Kidney epithelial cell (primary cell): ENCODE data around the gene FADS2. TPM values are rescaled to one million over a fixed set of nuclear protein-coding genes. Genes with fewer than 3 reads are reported as not detected.

ENCODE experiments used
- DNase-seq: peaks from one replicate; pipeline ENCODE4 v3.0.0-alpha.2; 2010; ENCODE audit warnings: low read depth
- H3K27me3 ChIP-seq: 2 replicates; pipeline ENCODE4 v1.6.0; 2011; ENCODE audit warnings: low read length; ENCODE audit not compliant: control insufficient read depth, insufficient read depth
- H3K36me3 ChIP-seq: 2 replicates; pipeline ENCODE4 v1.5.1; 2011; ENCODE audit warnings: low read length; ENCODE audit not compliant: control insufficient read depth, insufficient read depth
- H3K4me3 ChIP-seq: 2 replicates; pipeline ENCODE4 v1.5.1; 2011; ENCODE audit warnings: low read depth, mild to moderate bottlenecking, control low read depth, low read length
- total RNA-seq: library from RNA; depleted of rRNA; stranded (reverse); fragments of >200 nt; gene quantifications from 2 replicates; pipeline ENCODE4 v1.2.3, GENCODE V29; 2015
- TF ChIP-seq, protein P1 (sequence below): IDR thresholded peaks from 2 replicates; pipeline ENCODE4 v1.5.1; 2011; ENCODE audit warnings: mild to moderate bottlenecking, moderate library complexity, low read length, control low read depth, inconsistent platforms; ENCODE audit not compliant: insufficient read depth, poor library complexity, severe bottlenecking

Gene FADS2
- total RNA-seq, 1 donor from 2014 or later = 235 TPM

- Histone ChIP-seq H3K36me3 (no peaks in the 10 kb centered on the region), H3K27me3 (no peaks in the 10 kb centered on the region), H3K4me3 (no peak overlapping the region)
- DNase-seq = no peak
- TF ChIP-seq, protein P1, sequence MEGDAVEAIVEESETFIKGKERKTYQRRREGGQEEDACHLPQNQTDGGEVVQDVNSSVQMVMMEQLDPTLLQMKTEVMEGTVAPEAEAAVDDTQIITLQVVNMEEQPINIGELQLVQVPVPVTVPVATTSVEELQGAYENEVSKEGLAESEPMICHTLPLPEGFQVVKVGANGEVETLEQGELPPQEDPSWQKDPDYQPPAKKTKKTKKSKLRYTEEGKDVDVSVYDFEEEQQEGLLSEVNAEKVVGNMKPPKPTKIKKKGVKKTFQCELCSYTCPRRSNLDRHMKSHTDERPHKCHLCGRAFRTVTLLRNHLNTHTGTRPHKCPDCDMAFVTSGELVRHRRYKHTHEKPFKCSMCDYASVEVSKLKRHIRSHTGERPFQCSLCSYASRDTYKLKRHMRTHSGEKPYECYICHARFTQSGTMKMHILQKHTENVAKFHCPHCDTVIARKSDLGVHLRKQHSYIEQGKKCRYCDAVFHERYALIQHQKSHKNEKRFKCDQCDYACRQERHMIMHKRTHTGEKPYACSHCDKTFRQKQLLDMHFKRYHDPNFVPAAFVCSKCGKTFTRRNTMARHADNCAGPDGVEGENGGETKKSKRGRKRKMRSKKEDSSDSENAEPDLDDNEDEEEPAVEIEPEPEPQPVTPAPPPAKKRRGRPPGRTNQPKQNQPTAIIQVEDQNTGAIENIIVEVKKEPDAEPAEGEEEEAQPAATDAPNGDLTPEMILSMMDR = peak; percentile 92
Observed at GRCh38 chr11:61897387-61898246, 69.5 kb downstream of the FADS2 start.

DNA sequence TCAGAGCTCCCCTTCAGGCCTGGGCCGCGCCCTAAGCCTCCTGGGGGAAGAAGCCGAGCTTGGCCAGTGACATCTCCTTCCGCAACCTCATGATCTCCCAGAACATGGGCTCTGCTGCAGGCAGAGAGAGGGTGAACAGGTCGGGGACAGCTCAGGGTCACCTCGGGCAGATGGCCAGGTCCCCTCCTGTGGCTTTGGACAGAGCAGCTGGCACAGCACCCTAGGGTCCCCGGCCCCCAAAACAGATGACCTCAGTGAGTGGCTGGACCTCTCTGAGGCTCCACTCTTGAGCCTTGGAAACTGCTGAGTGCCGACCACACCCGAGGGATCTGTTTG, 70.1 kb downstream of the FADS2 start:
- H3K4me3 ChIP-seq = no peak overlapping the region
- no peaks in the 10 kb centered on the region for H3K36me3 ChIP-seq
- TF ChIP-seq, protein P1 = no peak
- no peak for DNase-seq
- H3K27me3 ChIP-seq = no peaks in the 10 kb centered on the region

- no peak for DNase-seq
- Histone ChIP-seq H3K36me3 (no peaks in the 10 kb centered on the region), H3K4me3 (no peak overlapping the region), H3K27me3 (no peaks in the 10 kb centered on the region)
- TF ChIP-seq, protein P1 = peak; percentile 100
Observed at GRCh38 chr11:61899146-61899841, 71.2 kb downstream of the FADS2 start.

DNA sequence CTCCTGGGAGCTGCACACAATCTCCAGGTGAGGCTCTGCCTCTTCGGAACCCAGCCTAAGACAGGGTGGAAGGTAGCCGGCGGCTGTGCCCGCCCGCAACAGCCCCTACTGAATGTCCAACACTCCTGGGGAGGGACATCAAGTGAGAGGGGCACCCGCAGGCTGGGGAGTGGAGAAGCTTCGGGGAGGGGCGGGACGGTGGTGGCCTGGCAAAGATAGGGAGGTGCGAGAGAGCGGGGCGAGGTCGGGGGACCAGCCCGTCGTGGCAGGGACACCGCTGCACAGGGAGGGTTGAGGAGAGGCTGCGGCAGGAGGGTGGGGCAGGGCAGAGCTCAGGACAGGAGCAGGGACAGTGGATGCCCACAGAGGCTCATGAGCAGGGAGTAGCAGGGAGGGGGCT, 72.2 kb downstream of the FADS2 start:
- TF ChIP-seq, protein P1 = no peak
- no peak overlapping the region for H3K4me3 ChIP-seq
- no peaks in the 10 kb centered on the region for H3K27me3 ChIP-seq
- no peaks in the 10 kb centered on the region for H3K36me3 ChIP-seq
- no peak for DNase-seq

GRCh38 chr11:61901397-61901796, 73.3 kb downstream of the FADS2 start:
- Histone ChIP-seq H3K27me3 (no peaks in the 10 kb centered on the region), H3K4me3 (no peak overlapping the region), H3K36me3 (no peaks in the 10 kb centered on the region)
- DNase-seq = no peak
- TF ChIP-seq, protein P1 = no peak
